Measurements from ENCODE around the gene MARCO. TPM values are rescaled to one million over a fixed set of nuclear protein-coding genes. Genes with fewer than 3 reads are reported as not detected.

Gene MARCO
- total and polyA plus RNA-seq, 8 donors = 0.45 to 16.3 (median 2.0) TPM; not detected in 1

DNA sequence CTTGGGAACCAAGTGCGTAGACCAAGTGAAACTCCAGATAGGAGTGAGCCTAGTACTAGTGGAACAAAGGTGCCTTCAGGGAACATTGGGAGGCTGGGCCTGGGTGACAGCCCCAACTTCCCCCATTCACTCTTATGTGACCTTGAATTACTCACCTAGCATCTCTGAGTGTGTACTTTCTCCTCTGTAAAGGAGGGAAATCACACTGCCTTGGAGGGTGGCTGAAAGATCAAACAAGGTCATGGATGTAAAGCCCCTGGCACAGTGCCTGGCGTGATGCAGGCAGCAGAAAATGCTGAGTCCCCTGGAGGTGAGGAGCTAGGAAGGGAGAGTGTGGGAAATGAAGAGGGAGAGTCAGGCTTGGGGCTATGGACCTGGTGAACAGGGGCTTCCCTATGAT lies 45.9 kb downstream of the MARCO start:
- Histone ChIP-seq H3K4me3 (no peak overlapping the region), H3K36me3 (no peaks in the 10 kb centered on the region), H3K9me3 (no peaks in the 10 kb centered on the region), H3K27me3 (peaks cover 0 to 28% (median 0%) of the 10 kb centered on the region in 3 donors), H3K27ac (no peak overlapping the region), H3K4me1 (no peaks in the 10 kb centered on the region)
- peak in 1 of 2 donors; percentile 4 for DNase-seq
- WGBS, 5 donors = 65 to 88% (median 70%) methylated on average over 2 of the region's 2 CpGs
- intact Hi-C loops (cut with DNase I; ENCODE audit: low total_unique reads) = no loop called here
- TF ChIP-seq POLR2AphosphoS5 (IDR thresholded peaks at IDR 0.05) = no peak
- TF ChIP-seq, protein P1, sequence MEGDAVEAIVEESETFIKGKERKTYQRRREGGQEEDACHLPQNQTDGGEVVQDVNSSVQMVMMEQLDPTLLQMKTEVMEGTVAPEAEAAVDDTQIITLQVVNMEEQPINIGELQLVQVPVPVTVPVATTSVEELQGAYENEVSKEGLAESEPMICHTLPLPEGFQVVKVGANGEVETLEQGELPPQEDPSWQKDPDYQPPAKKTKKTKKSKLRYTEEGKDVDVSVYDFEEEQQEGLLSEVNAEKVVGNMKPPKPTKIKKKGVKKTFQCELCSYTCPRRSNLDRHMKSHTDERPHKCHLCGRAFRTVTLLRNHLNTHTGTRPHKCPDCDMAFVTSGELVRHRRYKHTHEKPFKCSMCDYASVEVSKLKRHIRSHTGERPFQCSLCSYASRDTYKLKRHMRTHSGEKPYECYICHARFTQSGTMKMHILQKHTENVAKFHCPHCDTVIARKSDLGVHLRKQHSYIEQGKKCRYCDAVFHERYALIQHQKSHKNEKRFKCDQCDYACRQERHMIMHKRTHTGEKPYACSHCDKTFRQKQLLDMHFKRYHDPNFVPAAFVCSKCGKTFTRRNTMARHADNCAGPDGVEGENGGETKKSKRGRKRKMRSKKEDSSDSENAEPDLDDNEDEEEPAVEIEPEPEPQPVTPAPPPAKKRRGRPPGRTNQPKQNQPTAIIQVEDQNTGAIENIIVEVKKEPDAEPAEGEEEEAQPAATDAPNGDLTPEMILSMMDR (IDR thresholded peaks at IDR 0.05) = no peak
- no peak for TF ChIP-seq EP300 (IDR thresholded peaks at IDR 0.05)
- no peak for TF ChIP-seq POLR2A (IDR thresholded peaks at IDR 0.05)

DNA sequence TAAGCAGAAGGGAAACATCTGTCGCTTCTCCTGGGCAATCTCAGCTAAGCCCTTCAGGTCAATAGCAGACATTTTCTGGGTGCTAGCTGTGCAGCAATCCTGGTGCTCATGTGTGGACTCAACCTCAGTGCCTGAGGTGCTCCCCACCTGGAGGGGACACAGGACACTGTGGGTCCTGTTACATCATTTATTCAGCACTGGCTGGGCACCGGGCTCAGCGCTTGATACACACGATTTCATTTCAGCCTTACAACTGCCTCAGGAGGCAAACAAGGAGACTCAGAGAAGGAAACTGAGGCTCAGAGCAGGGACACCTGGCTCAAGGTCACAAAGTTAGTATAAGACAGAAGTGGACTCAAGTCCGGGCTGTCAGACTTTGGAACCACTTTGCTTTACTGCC lies 46.7 kb downstream of the MARCO start:
- H3K27me3 ChIP-seq = peaks cover 0 to 21% (median 0%) of the 10 kb centered on the region in 3 donors
- no peaks in the 10 kb centered on the region for H3K36me3 ChIP-seq
- H3K9me3 ChIP-seq = no peaks in the 10 kb centered on the region
- no peaks in the 10 kb centered on the region for H3K4me1 ChIP-seq
- intact Hi-C loops (cut with DNase I; ENCODE audit: low total_unique reads) = no loop called here
- 88 to 93% (median 92%) methylated on average over 5 of the region's 5 CpGs for WGBS, 5 donors
- H3K4me3 ChIP-seq = no peak overlapping the region
- H3K27ac ChIP-seq = no peak overlapping the region
- peak in 1 of 2 donors; percentile 9 for DNase-seq
- TF ChIP-seq, protein P1 (IDR thresholded peaks at IDR 0.05) = no peak
- TF ChIP-seq EP300 (IDR thresholded peaks at IDR 0.05) (no peak), POLR2A (IDR thresholded peaks at IDR 0.05) (no peak), POLR2AphosphoS5 (IDR thresholded peaks at IDR 0.05) (no peak)

DNA sequence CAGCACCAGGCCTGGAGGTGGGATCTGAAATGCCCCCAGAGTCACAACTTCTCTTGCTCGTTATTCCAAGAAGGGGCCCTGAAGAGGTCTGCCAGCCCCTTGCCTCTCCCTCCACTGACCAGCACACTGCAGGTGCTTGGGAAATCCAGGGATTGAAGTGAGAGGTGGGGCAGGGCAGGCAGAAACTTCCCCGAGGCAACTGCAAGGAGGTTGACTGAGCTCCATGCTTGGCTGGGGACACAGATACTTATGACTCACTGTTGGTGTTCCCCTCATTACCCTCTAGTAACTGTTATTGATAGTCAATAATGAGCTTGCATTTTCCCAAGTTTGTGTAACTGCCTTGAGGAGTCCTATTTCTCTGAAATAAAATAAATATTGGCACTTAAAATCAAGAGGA lies 47.5 kb downstream of the MARCO start:
- intact Hi-C loops (cut with DNase I; ENCODE audit: low total_unique reads) = no loop called here
- Histone ChIP-seq H3K36me3 (no peaks in the 10 kb centered on the region), H3K4me3 (no peak overlapping the region), H3K4me1 (no peaks in the 10 kb centered on the region), H3K27me3 (peaks cover 0 to 18% (median 0%) of the 10 kb centered on the region in 3 donors), H3K9me3 (no peaks in the 10 kb centered on the region), H3K27ac (no peak overlapping the region)
- 24 to 36% (median 30%) methylated on average over 2 of the region's 2 CpGs for WGBS, 5 donors
- DNase-seq = peak in 1 of 2 donors; percentile 9
- TF ChIP-seq POLR2AphosphoS5 (IDR thresholded peaks at IDR 0.05) (no peak), EP300 (IDR thresholded peaks at IDR 0.05) (no peak), POLR2A (IDR thresholded peaks at IDR 0.05) (no peak)
- TF ChIP-seq, protein P1 (IDR thresholded peaks at IDR 0.05) = no peak

DNA sequence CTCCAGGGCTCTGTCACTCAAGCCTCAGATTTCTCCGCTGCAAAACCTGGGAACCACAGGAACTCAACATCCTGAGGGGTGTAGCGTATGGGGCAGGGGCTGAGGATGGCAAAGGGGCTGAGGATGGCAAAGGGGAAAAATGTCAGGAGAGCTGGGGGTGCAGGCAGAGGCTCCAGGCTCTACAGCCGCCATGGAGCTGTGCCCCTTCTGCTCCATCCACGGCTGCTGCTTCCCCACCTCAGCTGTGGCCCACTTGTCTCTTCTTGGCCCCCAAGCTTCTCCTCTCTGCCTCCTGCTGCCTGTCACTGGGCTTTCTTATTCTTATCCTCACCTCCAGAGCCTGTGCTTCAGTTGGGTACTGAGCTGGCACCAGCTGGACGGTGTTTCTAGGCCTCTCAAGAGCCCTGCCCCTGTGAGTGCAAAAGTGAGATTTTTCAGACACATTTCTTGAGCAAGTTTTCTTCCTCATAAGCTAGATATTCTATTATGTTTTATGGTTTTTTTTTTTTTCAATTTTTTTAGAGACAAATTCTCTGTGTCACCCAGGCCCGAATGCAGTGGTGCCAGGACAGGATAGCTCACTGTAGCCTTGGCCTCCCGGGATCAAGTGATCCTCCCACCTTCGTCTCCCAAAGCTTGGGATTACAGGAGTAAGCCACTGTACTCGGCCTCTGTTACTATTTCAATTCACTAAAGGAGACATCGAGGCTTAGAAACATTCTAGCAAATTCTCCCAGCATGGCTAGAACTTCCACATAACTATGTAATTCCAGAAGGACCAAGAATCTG lies 49.0 kb downstream of the MARCO start:
- Histone ChIP-seq H3K36me3 (no peaks in the 10 kb centered on the region), H3K27me3 (peaks cover 0 to 18% (median 0%) of the 10 kb centered on the region in 3 donors), H3K9me3 (no peaks in the 10 kb centered on the region), H3K27ac (no peak overlapping the region), H3K4me1 (no peaks in the 10 kb centered on the region), H3K4me3 (no peak overlapping the region)
- no peak for DNase-seq
- WGBS, 5 donors = 74 to 86% (median 78%) methylated on average over 10 of the region's 10 CpGs
- TF ChIP-seq POLR2A (IDR thresholded peaks at IDR 0.05) (no peak), POLR2AphosphoS5 (IDR thresholded peaks at IDR 0.05) (no peak), EP300 (IDR thresholded peaks at IDR 0.05) (no peak)
- TF ChIP-seq, protein P1 (IDR thresholded peaks at IDR 0.05) = no peak
- intact Hi-C loops (cut with DNase I; ENCODE audit: low total_unique reads) = no loop called here

All from stomach (tissue), 9 donors.